8988T (cell line): ENCODE measurements around the gene RAD51B.
"Not testable (repeated sequence)": the region's sequence is repeated elsewhere in the genome, so short reads cannot be mapped to it uniquely, and the experiment has no call there.

ENCODE experiments used
- DNase-seq: peaks from one replicate; pipeline ENCODE4 v3.0.0; 2011

RAD51B gene

GRCh38 chr14:68285421-68286179 is 466.0 kb downstream of the RAD51B start:
- no peak for DNase-seq

GRCh38 chr14:68286667-68287066 is 467.1 kb downstream of the RAD51B start:
- DNase-seq, result no peak

GRCh38 chr14:68289452-68289851 is 469.9 kb downstream of the RAD51B start:
- not testable (repeated sequence) for DNase-seq

- DNase-seq, result no peak
These were observed 472.2 kb downstream of the RAD51B start for GRCh38 chr14:68291820-68292219.

DNA sequence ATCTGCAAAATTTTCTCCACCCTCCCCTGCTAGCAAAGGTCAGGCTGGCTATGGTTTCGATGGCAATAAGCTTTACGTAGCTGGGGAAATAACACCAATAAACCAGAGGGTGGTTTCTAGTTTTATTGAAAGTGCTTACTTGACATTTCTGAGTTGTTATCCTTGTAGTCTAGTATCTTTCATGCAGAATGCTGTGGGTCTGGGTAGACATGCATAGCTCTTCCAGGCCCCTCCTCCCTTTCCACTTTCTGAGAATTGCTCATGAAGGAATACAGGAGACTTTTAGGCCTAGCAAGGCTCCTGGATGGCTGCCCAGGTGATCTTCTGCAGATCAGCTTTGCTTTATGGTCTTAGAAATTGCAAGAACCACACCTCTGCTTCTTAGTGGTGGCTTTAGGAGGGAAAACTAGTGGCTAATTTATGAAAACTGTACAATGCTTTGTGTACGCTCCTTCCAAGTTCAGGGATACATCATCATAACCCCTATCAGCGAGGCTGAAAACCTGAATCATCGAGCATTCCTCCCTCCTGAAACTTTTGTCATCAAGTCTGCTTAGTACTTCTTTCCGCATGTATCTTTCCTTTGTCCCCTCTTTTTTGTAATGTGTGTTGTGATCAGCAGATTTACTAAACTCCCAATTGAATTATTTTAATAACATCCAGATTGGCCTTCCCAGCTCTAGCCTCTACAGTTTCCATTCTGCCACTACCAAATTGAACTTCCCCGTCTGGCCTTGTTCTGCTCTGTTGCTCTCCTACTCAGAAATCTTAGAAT is 473.0 kb downstream of the RAD51B start:
- no peak for DNase-seq

GRCh38 chr14:68293404-68293803 is 473.8 kb downstream of the RAD51B start:
- no peak for DNase-seq

GRCh38 chr14:68295316-68295816 is 475.8 kb downstream of the RAD51B start:
- no peak for DNase-seq

- DNase-seq, result no peak
These were observed 477.5 kb downstream of the RAD51B start for GRCh38 chr14:68297039-68297438.

- no peak for DNase-seq
These were observed 478.4 kb downstream of the RAD51B start for GRCh38 chr14:68297876-68298468.

- no peak for DNase-seq
These were observed 481.0 kb downstream of the RAD51B start for GRCh38 chr14:68300608-68301007.

GRCh38 chr14:68301219-68301618 is 481.6 kb downstream of the RAD51B start:
- DNase-seq, result no peak

- DNase-seq, result not testable (repeated sequence)
These were observed 483.4 kb downstream of the RAD51B start for GRCh38 chr14:68302938-68303337.

DNA sequence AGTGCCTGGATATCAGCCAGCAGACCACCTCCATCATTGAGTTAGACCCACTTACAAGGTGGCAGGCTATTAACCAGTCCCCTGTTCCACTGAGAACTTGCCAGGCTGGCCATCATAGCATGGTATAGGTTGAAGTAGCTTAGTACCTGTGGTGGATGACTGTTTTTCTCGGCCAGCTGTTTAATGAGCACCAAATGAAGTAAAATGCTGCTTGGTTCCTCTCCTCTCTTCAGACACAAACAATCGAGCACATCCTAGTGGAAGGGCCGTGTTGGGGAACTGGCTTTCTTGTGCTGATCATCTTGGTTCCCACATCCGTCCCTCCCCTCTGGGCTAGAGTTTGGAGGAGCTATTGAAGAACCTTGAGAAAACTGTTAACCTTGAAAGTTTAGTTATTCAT is 486.2 kb downstream of the RAD51B start:
- no peak for DNase-seq

GRCh38 chr14:68306265-68306933 is 486.8 kb downstream of the RAD51B start:
- no peak for DNase-seq

GRCh38 chr14:68306934-68307789 is 487.6 kb downstream of the RAD51B start:
- DNase-seq, result no peak

GRCh38 chr14:68307790-68308168 is 488.2 kb downstream of the RAD51B start:
- DNase-seq, result no peak

GRCh38 chr14:68308726-68309520 is 489.3 kb downstream of the RAD51B start:
- no peak for DNase-seq

GRCh38 chr14:68309616-68310015 is 490.0 kb downstream of the RAD51B start:
- no peak for DNase-seq

GRCh38 chr14:68312300-68312699 is 492.7 kb downstream of the RAD51B start:
- no peak for DNase-seq

DNA sequence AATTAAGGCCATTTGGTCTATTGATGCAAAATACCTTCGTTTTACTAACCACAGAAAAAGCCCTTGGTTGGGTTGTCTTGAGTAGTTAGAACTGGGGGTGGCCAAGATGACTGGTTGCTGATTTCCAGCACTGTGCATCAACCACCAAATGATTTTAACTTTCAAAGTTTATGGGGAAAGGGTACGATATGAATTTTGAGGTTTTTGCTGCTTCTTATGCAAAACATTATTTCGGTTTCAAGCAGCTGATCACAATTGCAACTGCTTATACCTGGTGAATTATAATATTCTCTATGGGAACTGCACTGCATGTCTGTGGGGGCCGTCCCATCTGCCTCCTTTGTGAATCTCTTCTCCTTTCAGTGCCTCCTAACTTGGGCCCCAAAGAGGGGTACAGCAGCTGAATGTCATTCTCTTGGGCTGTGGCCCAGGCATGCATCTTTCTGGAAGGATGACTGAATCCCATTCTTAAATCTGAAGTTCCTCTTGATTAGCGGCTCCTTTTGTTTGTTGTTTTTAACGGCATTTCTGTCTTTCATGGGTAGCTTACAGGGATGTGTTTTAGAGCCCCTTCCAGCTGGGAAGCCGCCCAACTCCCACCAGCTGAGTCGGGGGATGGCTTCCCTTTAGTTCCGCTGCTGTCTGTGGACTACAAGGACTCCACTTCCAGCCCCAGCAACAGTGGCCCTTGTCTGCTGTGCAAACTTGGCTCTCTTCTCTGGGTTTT is 493.5 kb downstream of the RAD51B start:
- DNase-seq, result no peak

DNA sequence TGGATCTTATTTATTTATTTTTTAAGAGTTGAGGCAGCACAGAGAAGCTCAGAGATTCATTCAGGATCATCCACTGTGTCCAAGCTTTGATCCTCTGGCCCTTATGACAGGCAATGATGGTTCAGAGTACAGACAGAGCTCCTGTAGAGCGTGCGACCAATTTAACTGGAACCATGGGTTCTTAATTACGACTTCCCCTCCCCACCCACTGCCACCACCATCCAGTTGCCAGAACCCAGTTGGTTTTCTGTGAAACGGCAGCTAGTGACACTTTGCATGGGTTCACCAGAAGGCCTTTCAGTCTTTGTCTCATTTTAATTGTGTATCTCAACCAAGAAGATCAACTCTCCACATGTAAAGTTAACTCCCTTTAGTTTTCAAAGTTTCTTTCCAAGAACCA is 495.1 kb downstream of the RAD51B start:
- DNase-seq, result no peak
